Chondrocyte (in vitro differentiated cells): Measurements from ENCODE around the gene UBL7. TPM values are rescaled to one million over a fixed set of nuclear protein-coding genes. Genes with fewer than 3 reads are reported as not detected.

ENCODE experiments used
- DNase-seq: peaks from one replicate; pipeline ENCODE4 v3.0.0; 2021; ENCODE audit warnings: mixed read lengths, low spot score
- H3K27ac Mint-ChIP-seq: one replicate; pipeline ENCODE4 v1.8.0; 2021; ENCODE audit warnings: mild to moderate bottlenecking, moderate library complexity, mixed read lengths; ENCODE audit not compliant: unreplicated experiment
- H3K27me3 Mint-ChIP-seq: 2 replicates; pipeline ENCODE4 v1.8.0; 2021; ENCODE audit warnings: low read depth, mixed read lengths
- H3K36me3 Mint-ChIP-seq: 2 replicates; pipeline ENCODE4 v1.8.0; 2021; ENCODE audit warnings: low read depth, mixed read lengths
- H3K4me1 Mint-ChIP-seq: 2 replicates; pipeline ENCODE4 v1.8.0; 2021; ENCODE audit warnings: low read depth, mild to moderate bottlenecking, mixed read lengths
- H3K4me3 Mint-ChIP-seq: one replicate; pipeline ENCODE4 v1.8.0; 2021; ENCODE audit warnings: mild to moderate bottlenecking, moderate library complexity, mixed read lengths; ENCODE audit not compliant: unreplicated experiment
- H3K9me3 Mint-ChIP-seq: 2 replicates; pipeline ENCODE4 v1.8.0; 2021; ENCODE audit warnings: low read depth, mixed read lengths
- total RNA-seq: library from RNA; stranded (reverse); gene quantifications from 3 replicates; pipeline ENCODE4 v1.2.1, GENCODE V29; 2021
- TF ChIP-seq, protein P1 (sequence below): fragments of 200-600 bp; sonication (generic); IDR thresholded peaks from 2 replicates; pipeline ENCODE4 v1.5.0; 2021; ENCODE audit warnings: antibody characterized with exemption, mild to moderate bottlenecking, moderate library complexity

UBL7 gene
- total RNA-seq, 1 donor from 2014 or later = 30.0 TPM

DNA sequence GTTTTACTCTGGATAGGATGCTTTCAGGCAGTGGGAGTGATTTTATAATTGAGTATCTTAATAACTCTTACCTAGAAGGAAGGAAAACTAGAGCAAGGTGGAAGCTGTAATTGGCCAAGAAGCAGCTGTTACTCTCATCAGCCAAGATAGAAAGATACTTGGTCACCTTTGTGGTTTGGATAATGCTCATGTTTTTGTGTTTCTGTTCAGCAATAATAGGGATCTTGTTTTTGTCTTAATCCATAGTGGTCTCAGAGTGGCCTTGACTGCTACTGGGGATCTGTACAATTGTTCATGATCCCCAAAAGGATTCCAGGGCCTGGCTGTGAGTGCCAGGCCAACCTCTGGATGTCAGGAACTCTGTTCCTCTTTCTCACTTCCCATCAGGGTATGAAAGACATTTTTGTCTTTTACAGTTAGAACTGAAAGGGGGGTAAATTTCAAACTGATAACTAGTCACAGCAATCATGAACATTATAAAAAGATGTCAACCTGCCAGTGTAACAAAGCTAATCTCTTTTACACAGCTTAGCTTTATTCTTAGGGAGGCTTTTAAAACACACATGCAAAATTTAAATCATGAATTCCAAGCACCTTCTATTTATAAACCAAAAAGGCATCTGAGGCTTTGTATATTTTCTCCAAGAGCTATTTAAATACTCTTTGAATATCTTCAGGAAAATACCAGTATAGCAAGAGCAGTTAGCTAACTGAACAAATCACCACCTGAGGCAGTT is 6.0 kb downstream of the UBL7 start:
- no peak for DNase-seq
- Mint-ChIP-seq H3K27me3 (no peaks in the 10 kb centered on the region), H3K4me1 (peaks cover 14% of the 10 kb centered on the region), H3K4me3 (no peak overlapping the region), H3K36me3 (peaks cover 16% of the 10 kb centered on the region), H3K9me3 (no peaks in the 10 kb centered on the region), H3K27ac (no peak overlapping the region)
- TF ChIP-seq, protein P1, sequence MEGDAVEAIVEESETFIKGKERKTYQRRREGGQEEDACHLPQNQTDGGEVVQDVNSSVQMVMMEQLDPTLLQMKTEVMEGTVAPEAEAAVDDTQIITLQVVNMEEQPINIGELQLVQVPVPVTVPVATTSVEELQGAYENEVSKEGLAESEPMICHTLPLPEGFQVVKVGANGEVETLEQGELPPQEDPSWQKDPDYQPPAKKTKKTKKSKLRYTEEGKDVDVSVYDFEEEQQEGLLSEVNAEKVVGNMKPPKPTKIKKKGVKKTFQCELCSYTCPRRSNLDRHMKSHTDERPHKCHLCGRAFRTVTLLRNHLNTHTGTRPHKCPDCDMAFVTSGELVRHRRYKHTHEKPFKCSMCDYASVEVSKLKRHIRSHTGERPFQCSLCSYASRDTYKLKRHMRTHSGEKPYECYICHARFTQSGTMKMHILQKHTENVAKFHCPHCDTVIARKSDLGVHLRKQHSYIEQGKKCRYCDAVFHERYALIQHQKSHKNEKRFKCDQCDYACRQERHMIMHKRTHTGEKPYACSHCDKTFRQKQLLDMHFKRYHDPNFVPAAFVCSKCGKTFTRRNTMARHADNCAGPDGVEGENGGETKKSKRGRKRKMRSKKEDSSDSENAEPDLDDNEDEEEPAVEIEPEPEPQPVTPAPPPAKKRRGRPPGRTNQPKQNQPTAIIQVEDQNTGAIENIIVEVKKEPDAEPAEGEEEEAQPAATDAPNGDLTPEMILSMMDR = no peak

DNA sequence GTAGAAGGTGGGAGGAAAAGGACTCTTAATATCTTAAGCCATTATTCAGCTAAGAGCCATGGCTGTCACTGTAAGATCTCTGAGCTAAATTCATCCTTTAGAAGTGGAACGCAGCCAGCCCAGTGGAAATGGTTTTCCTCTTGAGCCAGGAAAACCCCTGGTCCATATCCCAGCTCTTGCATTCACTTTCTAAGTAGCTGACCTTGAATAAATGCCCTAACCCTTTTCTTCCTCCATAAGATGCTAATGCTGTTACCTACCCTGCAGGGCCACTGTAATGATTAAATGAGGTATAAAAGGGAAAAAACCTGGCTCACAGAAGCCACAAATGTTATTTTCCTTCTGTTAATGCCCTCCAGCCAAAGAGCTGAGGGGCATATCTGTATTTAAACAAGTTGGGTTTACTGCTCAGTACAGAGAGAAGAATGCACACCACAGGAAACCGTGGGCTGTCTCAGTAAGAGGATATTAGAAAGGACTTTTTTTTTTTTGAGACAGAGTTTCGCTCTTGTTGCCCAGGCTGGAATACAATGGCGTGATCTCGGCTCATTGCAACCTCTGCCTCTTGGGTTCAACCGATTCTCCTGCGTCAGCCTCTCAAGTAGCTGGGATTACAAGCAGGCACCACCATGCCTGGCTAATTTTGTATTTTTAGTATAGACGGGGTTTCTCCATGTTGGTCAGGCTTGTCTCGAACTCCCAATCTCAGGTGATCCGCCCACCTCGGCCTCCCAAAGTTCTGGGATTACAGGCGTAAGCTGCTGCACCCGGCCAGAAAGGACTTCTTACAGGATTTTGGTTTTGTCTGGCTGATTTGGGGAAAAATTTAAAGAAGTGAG is 6.8 kb downstream of the UBL7 start:
- H3K9me3 Mint-ChIP-seq = no peaks in the 10 kb centered on the region
- H3K4me1 Mint-ChIP-seq = peaks cover 14% of the 10 kb centered on the region
- peaks cover 23% of the 10 kb centered on the region for H3K36me3 Mint-ChIP-seq
- DNase-seq = no peak
- H3K27me3 Mint-ChIP-seq = no peaks in the 10 kb centered on the region
- peak overlapping the region; percentile 57 for H3K27ac Mint-ChIP-seq
- TF ChIP-seq, protein P1 = no peak
- H3K4me3 Mint-ChIP-seq = no peak overlapping the region

DNA sequence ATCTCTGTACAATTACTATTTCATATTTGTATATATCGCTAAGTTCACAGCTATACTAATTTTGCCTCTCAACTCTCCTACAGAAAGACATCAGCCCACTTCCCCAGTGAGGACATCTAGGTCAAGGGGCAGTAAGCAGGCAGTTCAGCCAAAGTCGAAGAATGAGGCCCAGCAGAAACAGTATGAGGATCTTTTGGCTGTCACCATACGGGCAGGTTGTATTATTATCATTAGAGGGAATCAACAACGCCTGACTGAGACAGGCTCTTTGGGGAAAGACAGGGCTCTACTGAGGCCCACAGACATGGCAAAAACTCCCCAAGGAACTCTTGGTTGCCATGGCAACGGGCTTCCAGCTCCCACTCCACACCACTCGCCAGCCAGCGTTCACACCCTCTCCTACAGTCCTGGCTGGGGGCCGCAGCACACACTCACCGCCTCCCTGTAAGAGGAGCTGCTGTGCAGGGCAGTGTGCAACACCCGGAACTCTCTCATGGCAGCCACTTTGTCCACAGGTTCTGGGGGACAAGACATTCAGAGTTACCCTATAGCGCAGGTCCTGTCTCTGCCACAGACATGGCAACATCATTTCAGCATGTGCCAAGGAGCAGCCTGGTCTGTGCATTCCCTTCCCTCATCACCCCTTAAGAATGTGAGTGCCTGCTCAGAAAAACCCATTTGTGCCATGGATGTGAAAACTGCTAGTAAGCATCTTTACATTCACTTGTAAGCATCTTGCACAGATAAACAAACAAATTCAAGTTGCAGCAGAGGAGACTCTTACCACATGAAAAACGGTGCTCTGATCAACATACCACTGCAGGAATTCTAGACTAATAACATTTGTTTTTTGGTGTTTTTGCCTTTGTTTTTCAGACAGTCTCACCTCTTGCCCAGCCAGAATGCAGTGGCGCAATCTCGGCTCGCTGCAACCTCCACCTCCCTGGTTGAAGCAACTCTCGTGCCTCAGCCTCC is 8.8 kb downstream of the UBL7 start:
- Mint-ChIP-seq H3K9me3 (no peaks in the 10 kb centered on the region), H3K4me1 (peaks cover 12% of the 10 kb centered on the region), H3K36me3 (peaks cover 35% of the 10 kb centered on the region), H3K27ac (no peak overlapping the region), H3K27me3 (no peaks in the 10 kb centered on the region), H3K4me3 (no peak overlapping the region)
- DNase-seq = no peak
- TF ChIP-seq, protein P1 = no peak

DNA sequence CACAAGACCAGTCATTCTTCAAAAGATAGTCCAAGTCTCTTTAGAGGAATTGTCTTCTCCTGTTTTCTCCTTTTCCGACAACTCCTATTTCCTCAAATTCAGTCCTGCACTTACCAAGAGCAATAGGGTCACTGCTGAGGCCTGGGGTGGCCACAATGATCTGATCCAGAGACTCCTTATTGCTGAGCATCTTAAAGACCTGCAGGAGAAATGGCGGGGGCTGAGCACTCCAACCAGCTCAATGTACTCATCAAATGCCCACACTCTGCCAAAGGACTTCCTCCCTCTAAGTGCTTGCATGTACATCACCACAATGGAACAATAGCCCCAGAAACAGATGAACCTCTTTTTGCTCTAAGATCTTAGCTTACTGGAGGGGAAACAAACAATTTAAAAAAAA is 9.6 kb downstream of the UBL7 start:
- Mint-ChIP-seq H3K4me3 (no peak overlapping the region), H3K4me1 (peaks cover 12% of the 10 kb centered on the region), H3K36me3 (peaks cover 38% of the 10 kb centered on the region), H3K27ac (no peak overlapping the region), H3K9me3 (no peaks in the 10 kb centered on the region), H3K27me3 (no peaks in the 10 kb centered on the region)
- DNase-seq = no peak
- TF ChIP-seq, protein P1 = no peak
